Smooth muscle cell (in vitro differentiated cells): ENCODE data around the gene ARSJ. TPM values are rescaled to one million over a fixed set of nuclear protein-coding genes. Genes with fewer than 3 reads are reported as not detected.
"Not testable (repeated sequence)": the region's sequence is repeated elsewhere in the genome, so short reads cannot be mapped to it uniquely, and the experiment has no call there.

ENCODE experiments used
- DNase-seq: peaks from one replicate; lab custom pipeline; 2025; ENCODE audit not compliant: unreplicated experiment; lab: John Stamatoyannopoulos, UW
- H2AFZ ChIP-seq: fragments of 200-600 bp; sonication (generic); 2 replicates; pipeline ENCODE4 v1.6.0; 2016; ENCODE audit warnings: antibody characterized with exemption, low read depth, mild to moderate bottlenecking
- H3F3A ChIP-seq: fragments of 200-600 bp; sonication (generic); 2 replicates; pipeline ENCODE4 v1.6.0; 2017; ENCODE audit warnings: antibody characterized with exemption, low read depth
- H3K27ac ChIP-seq: fragments of 200-600 bp; sonication (generic); 2 replicates; pipeline ENCODE4 v1.5.1; 2016; ENCODE audit warnings: low read depth, mild to moderate bottlenecking
- H3K27me3 ChIP-seq: fragments of 200-600 bp; sonication (generic); 2 replicates; pipeline ENCODE4 v1.6.1; 2016; ENCODE audit warnings: low read depth, mild to moderate bottlenecking
- H3K36me3 ChIP-seq: fragments of 200-600 bp; sonication (generic); 2 replicates; pipeline ENCODE4 v1.5.1; 2016; ENCODE audit warnings: low read depth
- H3K4me1 ChIP-seq: fragments of 200-600 bp; sonication (generic); 2 replicates; pipeline ENCODE4 v1.5.1; 2016; ENCODE audit warnings: low read depth
- H3K4me2 ChIP-seq: fragments of 200-600 bp; sonication (generic); 2 replicates; pipeline ENCODE4 v1.6.0; 2016; ENCODE audit warnings: mild to moderate bottlenecking
- H3K4me3 ChIP-seq: fragments of 200-600 bp; sonication (generic); 2 replicates; pipeline ENCODE4 v1.5.1; 2016; ENCODE audit warnings: mild to moderate bottlenecking
- H3K79me2 ChIP-seq: fragments of 200-600 bp; sonication (generic); 2 replicates; pipeline ENCODE4 v1.6.0; 2016; ENCODE audit warnings: low read depth, mild to moderate bottlenecking
- H3K9ac ChIP-seq: fragments of 200-600 bp; sonication (generic); 2 replicates; pipeline ENCODE4 v1.6.0; 2016; ENCODE audit warnings: low read depth
- H3K9me3 ChIP-seq: fragments of 200-600 bp; sonication (generic); replicated peaks from 2 replicates; pipeline ENCODE4 v1.5.1; 2016; ENCODE audit warnings: low read depth
- H4K20me1 ChIP-seq: fragments of 200-600 bp; sonication (generic); 2 replicates; pipeline ENCODE4 v1.6.0; 2016; ENCODE audit warnings: low read depth
- CTCF ChIP-seq: fragments of 200-600 bp; sonication (generic); IDR thresholded peaks from 2 replicates; pipeline ENCODE4 v1.5.1; 2017; ENCODE audit warnings: borderline replicate concordance, mild to moderate bottlenecking, antibody characterized with exemption; ENCODE audit not compliant: insufficient read depth, poor library complexity, severe bottlenecking
- WGBS: methylation state at CpG from one replicate; pipeline ENCODE4 v1.1.7; 2016; ENCODE audit warnings: low lambda C conversion rate; 5-methylcytosine and 5-hydroxymethylcytosine counted together
- polyA plus RNA-seq: library from polyadenylated mRNA; unstranded; fragments of >200 nt; fragmentation: Nextera tagmentation; extraction: Ambion mirVana; gene quantifications from 2 replicates; pipeline ENCODE4 v1.2.1, GENCODE V29; 2016
- total RNA-seq: library from RNA; depleted of rRNA; stranded (reverse); fragments of >200 nt; gene quantifications from 2 replicates; pipeline ENCODE4 v1.2.3, GENCODE V29; 2014

The ARSJ gene
- total and polyA plus RNA-seq, 2 experiments from 2014 or later: 7.9 to 8.8 TPM

- WGBS: 97% methylated on average over 1 of the region's 1 CpG
- Histone ChIP-seq H3K9me3 (no peaks in the 10 kb centered on the region), H3K36me3 (no peaks in the 10 kb centered on the region), H3K27ac (no peak overlapping the region), H3F3A (no peaks in the 10 kb centered on the region), H3K4me3 (no peak overlapping the region), H4K20me1 (no peaks in the 10 kb centered on the region), H3K27me3 (no peaks in the 10 kb centered on the region), H3K4me1 (peaks cover 6% of the 10 kb centered on the region), H2AFZ (no peak overlapping the region), H3K9ac (no peak overlapping the region), H3K4me2 (no peak overlapping the region), H3K79me2 (no peaks in the 10 kb centered on the region)
- no peak for DNase-seq
- no peak for TF ChIP-seq CTCF
These were observed 36.4 kb downstream of the ARSJ start for GRCh38 chr4:113943085-113943484.

GRCh38 chr4:113941836-113942235, 37.6 kb downstream of the ARSJ start:
- H4K20me1 ChIP-seq: no peaks in the 10 kb centered on the region
- H3K27ac ChIP-seq: no peak overlapping the region
- H3K36me3 ChIP-seq: no peaks in the 10 kb centered on the region
- DNase-seq: no peak
- H3K4me1 ChIP-seq: peaks cover 6% of the 10 kb centered on the region
- H3K4me2 ChIP-seq: no peak overlapping the region
- TF ChIP-seq CTCF: no peak
- no peaks in the 10 kb centered on the region for H3K79me2 ChIP-seq
- H3K27me3 ChIP-seq: no peaks in the 10 kb centered on the region
- no peak overlapping the region for H3K4me3 ChIP-seq
- no peaks in the 10 kb centered on the region for H3K9me3 ChIP-seq
- H2AFZ ChIP-seq: no peak overlapping the region
- no peak overlapping the region for H3K9ac ChIP-seq
- H3F3A ChIP-seq: no peaks in the 10 kb centered on the region
- WGBS: 48% methylated on average over 1 of the region's 1 CpG

GRCh38 chr4:113940103-113940502, 39.3 kb downstream of the ARSJ start:
- not testable (repeated sequence) for DNase-seq, H2AFZ ChIP-seq, H3K36me3 ChIP-seq, H3K4me2 ChIP-seq, H3K4me3 ChIP-seq, H3K4me1 ChIP-seq, H3K9ac ChIP-seq, H3K79me2 ChIP-seq, H3K9me3 ChIP-seq, H3K27me3 ChIP-seq, H4K20me1 ChIP-seq, H3F3A ChIP-seq, H3K27ac ChIP-seq
- WGBS: 100% methylated on average over 2 of the region's 2 CpGs

- Histone ChIP-seq H3K79me2 (no peaks in the 10 kb centered on the region), H4K20me1 (no peaks in the 10 kb centered on the region), H3K4me3 (no peak overlapping the region), H3K27me3 (no peaks in the 10 kb centered on the region), H3K9me3 (no peaks in the 10 kb centered on the region), H3K4me1 (no peaks in the 10 kb centered on the region), H3K4me2 (no peak overlapping the region), H3F3A (no peaks in the 10 kb centered on the region), H3K27ac (no peak overlapping the region), H3K36me3 (no peaks in the 10 kb centered on the region), H3K9ac (no peak overlapping the region), H2AFZ (no peak overlapping the region)
- no peak for DNase-seq
- TF ChIP-seq CTCF: no peak
These were observed 44.3 kb downstream of the ARSJ start for GRCh38 chr4:113935190-113935589.

- H3K9me3 ChIP-seq, H3K4me2 ChIP-seq, H3F3A ChIP-seq, H3K9ac ChIP-seq, H3K79me2 ChIP-seq, DNase-seq, H4K20me1 ChIP-seq, H3K36me3 ChIP-seq, H2AFZ ChIP-seq, H3K27me3 ChIP-seq, H3K4me1 ChIP-seq, H3K27ac ChIP-seq, H3K4me3 ChIP-seq: not testable (repeated sequence)
- 98% methylated on average over 4 of the region's 4 CpGs for WGBS
These were observed 54.7 kb downstream of the ARSJ start for GRCh38 chr4:113924706-113925105.
